ENCODE data around the gene GALNT17.

- no peak for TF ChIP-seq EZH2phosphoT487 (IDR thresholded peaks at IDR 0.05; ENCODE audit: borderline replicate concordance, low read length)
- TF ChIP-seq CTCF (conservative IDR thresholded peaks at IDR 0.05; ENCODE audit: low read depth, low read length), result no peak
Measured at GRCh38 chr7:71473366-71473967, 341.5 kb downstream of the GALNT17 start.
